C4-2B (cell line): ENCODE results near the gene GGACT.

Source experiments
- CTCF ChIP-seq: fragments of 450-650 bp; conservative IDR thresholded peaks from 2 replicates; pipeline ENCODE4 v1.5.1; 2017; ENCODE audit warnings: mild to moderate bottlenecking
- ZFX ChIP-seq: fragments of 450-650 bp; IDR thresholded peaks from 2 replicates; pipeline ENCODE4 v1.6.1; 2017

GRCh38 chr13:100513171-100513570, 75.4 kb downstream of the GGACT start:
- TF ChIP-seq CTCF (no peak), ZFX (no peak)
